OCI-LY1 (cell line): ENCODE measurements around the gene EDEM1.

Source experiments
- EZH2 ChIP-seq: fragments of 200-600 bp; sonication (generic), shearing (Covaris generic); IDR thresholded peaks from 2 replicates; pipeline ENCODE4 v1.8.0; 2017; ENCODE audit warnings: borderline replicate concordance, mixed run types, mild to moderate bottlenecking, antibody characterized with exemption, low read length, moderate library complexity, mixed read lengths
- TF ChIP-seq, protein P1 (sequence below): fragments of 200-600 bp; sonication (generic), shearing (Covaris generic); IDR thresholded peaks from 2 replicates; pipeline ENCODE4 v1.5.1; 2017; ENCODE audit warnings: mild to moderate bottlenecking, antibody characterized with exemption, low read length, moderate library complexity, mixed read lengths

GRCh38 chr3:5197470-5198312 lies 10.2 kb downstream of the EDEM1 start:
- TF ChIP-seq, protein P1, sequence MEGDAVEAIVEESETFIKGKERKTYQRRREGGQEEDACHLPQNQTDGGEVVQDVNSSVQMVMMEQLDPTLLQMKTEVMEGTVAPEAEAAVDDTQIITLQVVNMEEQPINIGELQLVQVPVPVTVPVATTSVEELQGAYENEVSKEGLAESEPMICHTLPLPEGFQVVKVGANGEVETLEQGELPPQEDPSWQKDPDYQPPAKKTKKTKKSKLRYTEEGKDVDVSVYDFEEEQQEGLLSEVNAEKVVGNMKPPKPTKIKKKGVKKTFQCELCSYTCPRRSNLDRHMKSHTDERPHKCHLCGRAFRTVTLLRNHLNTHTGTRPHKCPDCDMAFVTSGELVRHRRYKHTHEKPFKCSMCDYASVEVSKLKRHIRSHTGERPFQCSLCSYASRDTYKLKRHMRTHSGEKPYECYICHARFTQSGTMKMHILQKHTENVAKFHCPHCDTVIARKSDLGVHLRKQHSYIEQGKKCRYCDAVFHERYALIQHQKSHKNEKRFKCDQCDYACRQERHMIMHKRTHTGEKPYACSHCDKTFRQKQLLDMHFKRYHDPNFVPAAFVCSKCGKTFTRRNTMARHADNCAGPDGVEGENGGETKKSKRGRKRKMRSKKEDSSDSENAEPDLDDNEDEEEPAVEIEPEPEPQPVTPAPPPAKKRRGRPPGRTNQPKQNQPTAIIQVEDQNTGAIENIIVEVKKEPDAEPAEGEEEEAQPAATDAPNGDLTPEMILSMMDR: no peak
- TF ChIP-seq EZH2: no peak
